ENCODE measurements around the gene TANC1. TPM values are rescaled to one million over a fixed set of nuclear protein-coding genes. Genes with fewer than 3 reads are reported as not detected.

TANC1 gene
- total and polyA plus RNA-seq, 7 donors, result 3.6 to 74.5 (median 47.0) TPM

DNA sequence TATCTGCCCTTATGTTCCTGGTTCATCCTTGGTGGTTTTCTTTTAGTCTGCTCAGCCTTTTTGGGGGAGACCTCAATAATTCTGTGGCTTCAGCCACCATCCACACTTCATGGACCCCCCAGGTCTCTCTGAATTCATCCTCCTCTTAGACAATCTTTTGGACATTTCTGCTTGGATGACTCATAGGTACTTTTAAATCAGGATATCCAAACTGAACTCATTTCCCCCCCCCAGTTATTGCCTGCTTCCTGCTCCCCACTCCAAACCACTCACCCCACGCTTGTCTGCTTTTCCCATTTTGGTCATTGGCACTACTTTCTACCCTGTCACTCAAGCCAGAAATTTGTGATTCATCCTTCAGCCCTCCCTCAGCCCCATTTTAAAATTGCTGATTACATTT, 78.5 kb downstream of the TANC1 start:
- intact Hi-C loops (cut with DNase I), result no loop called here
- no peak overlapping the region for H3K4me3 ChIP-seq
- no peak for TF ChIP-seq EP300 (IDR thresholded peaks at IDR 0.05)
- TF ChIP-seq POLR2A (IDR thresholded peaks at IDR 0.05), result no peak
- TF ChIP-seq POLR2AphosphoS5 (IDR thresholded peaks at IDR 0.05), result no peak
- TF ChIP-seq, protein P1, sequence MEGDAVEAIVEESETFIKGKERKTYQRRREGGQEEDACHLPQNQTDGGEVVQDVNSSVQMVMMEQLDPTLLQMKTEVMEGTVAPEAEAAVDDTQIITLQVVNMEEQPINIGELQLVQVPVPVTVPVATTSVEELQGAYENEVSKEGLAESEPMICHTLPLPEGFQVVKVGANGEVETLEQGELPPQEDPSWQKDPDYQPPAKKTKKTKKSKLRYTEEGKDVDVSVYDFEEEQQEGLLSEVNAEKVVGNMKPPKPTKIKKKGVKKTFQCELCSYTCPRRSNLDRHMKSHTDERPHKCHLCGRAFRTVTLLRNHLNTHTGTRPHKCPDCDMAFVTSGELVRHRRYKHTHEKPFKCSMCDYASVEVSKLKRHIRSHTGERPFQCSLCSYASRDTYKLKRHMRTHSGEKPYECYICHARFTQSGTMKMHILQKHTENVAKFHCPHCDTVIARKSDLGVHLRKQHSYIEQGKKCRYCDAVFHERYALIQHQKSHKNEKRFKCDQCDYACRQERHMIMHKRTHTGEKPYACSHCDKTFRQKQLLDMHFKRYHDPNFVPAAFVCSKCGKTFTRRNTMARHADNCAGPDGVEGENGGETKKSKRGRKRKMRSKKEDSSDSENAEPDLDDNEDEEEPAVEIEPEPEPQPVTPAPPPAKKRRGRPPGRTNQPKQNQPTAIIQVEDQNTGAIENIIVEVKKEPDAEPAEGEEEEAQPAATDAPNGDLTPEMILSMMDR (IDR thresholded peaks at IDR 0.05), result no peak
- peaks cover 0 to 70% (median 42%) of the 10 kb centered on the region in 4 donors for H3K4me1 ChIP-seq
- no peaks in the 10 kb centered on the region for H3K36me3 ChIP-seq
- no peaks in the 10 kb centered on the region for H3K9me3 ChIP-seq
- no peak overlapping the region for H3K27ac ChIP-seq
- DNase-seq, result no peak
- WGBS, 2 donors, result 64 to 69% methylated on average over 1 of the region's 1 CpG
- no peaks in the 10 kb centered on the region for H3K27me3 ChIP-seq

- no peaks in the 10 kb centered on the region for H3K27me3 ChIP-seq
- H3K27ac ChIP-seq, result no peak overlapping the region
- H3K4me1 ChIP-seq, result peaks cover 0 to 77% (median 46%) of the 10 kb centered on the region in 4 donors
- 70 to 96% methylated on average over 1 of the region's 1 CpG for WGBS, 2 donors
- no peak for DNase-seq
- intact Hi-C loops (cut with DNase I), result loop anchor here (5.0 kb wide), 1 partner anchor 38 kb away; no protein-coding TSS in a partner anchor
- H3K36me3 ChIP-seq, result no peaks in the 10 kb centered on the region
- TF ChIP-seq, protein P1 (IDR thresholded peaks at IDR 0.05), result no peak
- no peak for TF ChIP-seq EP300 (IDR thresholded peaks at IDR 0.05)
- no peak for TF ChIP-seq POLR2AphosphoS5 (IDR thresholded peaks at IDR 0.05)
- no peak for TF ChIP-seq POLR2A (IDR thresholded peaks at IDR 0.05)
- H3K9me3 ChIP-seq, result no peaks in the 10 kb centered on the region
- H3K4me3 ChIP-seq, result no peak overlapping the region
Measured at GRCh38 chr2:159050426-159050825, 82.0 kb downstream of the TANC1 start.

GRCh38 chr2:159051133-159051532, 82.7 kb downstream of the TANC1 start:
- H3K36me3 ChIP-seq, result no peaks in the 10 kb centered on the region
- H3K9me3 ChIP-seq, result no peaks in the 10 kb centered on the region
- WGBS, 2 donors, result 96 to 97% methylated on average over 3 of the region's 3 CpGs
- peaks cover 0 to 71% (median 44%) of the 10 kb centered on the region in 4 donors for H3K4me1 ChIP-seq
- no peak for TF ChIP-seq POLR2AphosphoS5 (IDR thresholded peaks at IDR 0.05)
- DNase-seq, result no peak
- no peak overlapping the region for H3K4me3 ChIP-seq
- no peaks in the 10 kb centered on the region for H3K27me3 ChIP-seq
- intact Hi-C loops (cut with DNase I), result loop anchor here (5.0 kb wide), 1 partner anchor 39 kb away; no protein-coding TSS in a partner anchor
- H3K27ac ChIP-seq, result peak overlapping the region in 2 of 4 donors; percentile 60 to 67

DNA sequence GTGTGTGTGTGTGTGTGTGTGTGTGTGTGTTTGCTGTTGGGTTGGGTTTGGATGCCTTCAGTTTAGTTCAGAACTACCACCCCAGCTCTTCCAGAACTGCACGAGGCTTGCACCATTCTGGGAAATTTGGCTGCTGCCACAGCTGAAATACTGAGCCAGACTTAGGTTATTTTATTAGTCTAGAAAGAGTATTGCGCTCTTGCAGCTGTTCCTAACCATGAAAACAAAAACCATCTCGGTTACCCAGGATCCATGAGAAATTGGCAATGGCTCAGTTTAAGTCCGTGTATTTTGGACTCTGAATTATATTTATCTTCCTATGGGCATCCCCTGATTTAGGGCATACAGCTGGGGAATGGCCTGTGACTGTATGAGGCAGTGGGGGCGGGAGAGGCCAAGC, 83.2 kb downstream of the TANC1 start:
- Histone ChIP-seq H3K27me3 (no peaks in the 10 kb centered on the region), H3K9me3 (no peaks in the 10 kb centered on the region), H3K36me3 (no peaks in the 10 kb centered on the region), H3K27ac (peak overlapping the region in 3 of 4 donors; percentile 23 to 67 (median 60)), H3K4me1 (peaks cover 0 to 70% (median 43%) of the 10 kb centered on the region in 4 donors), H3K4me3 (no peak overlapping the region)
- DNase-seq, result no peak
- TF ChIP-seq POLR2A (IDR thresholded peaks at IDR 0.05) (no peak), EP300 (IDR thresholded peaks at IDR 0.05) (no peak), POLR2AphosphoS5 (IDR thresholded peaks at IDR 0.05) (no peak)
- TF ChIP-seq, protein P1 (IDR thresholded peaks at IDR 0.05), result no peak
- WGBS, 2 donors, result 56 to 71% methylated on average over 5 of the region's 5 CpGs
- intact Hi-C loops (cut with DNase I), result loop anchor here (5.0 kb wide), 1 partner anchor 39 kb away; no protein-coding TSS in a partner anchor

DNA sequence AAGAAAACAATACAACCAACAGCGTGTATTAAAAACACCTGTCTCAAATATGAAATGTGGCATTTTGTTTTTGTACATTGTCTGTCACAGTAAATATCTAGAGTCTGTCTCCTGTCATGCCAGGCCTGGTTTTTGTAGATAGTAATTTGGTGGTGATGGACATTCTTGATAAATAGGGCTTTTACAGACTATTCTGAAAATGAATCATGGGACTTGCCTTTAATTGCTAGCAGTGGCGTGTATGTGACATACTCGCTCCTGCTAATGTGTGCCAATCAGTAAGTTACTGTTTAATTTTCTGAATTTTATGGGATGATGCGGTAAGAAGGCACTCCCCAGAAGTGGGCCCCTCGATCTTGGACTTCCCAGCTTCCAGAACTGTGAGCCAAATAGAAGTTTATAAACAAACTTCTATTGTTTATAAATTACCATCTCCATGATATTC, 83.7 kb downstream of the TANC1 start:
- Histone ChIP-seq H3K36me3 (no peaks in the 10 kb centered on the region), H3K9me3 (no peaks in the 10 kb centered on the region), H3K4me3 (no peak overlapping the region), H3K27me3 (no peaks in the 10 kb centered on the region), H3K4me1 (peaks cover 0 to 65% (median 38%) of the 10 kb centered on the region in 4 donors), H3K27ac (peak overlapping the region in 3 of 4 donors; percentile 23 to 67 (median 60))
- no peak for DNase-seq
- 23 to 53% methylated on average over 5 of the region's 5 CpGs for WGBS, 2 donors
- TF ChIP-seq, protein P1 (IDR thresholded peaks at IDR 0.05), result no peak
- TF ChIP-seq EP300 (IDR thresholded peaks at IDR 0.05) (peak in 1 of 4 donors; percentile 13), POLR2A (IDR thresholded peaks at IDR 0.05) (no peak), POLR2AphosphoS5 (IDR thresholded peaks at IDR 0.05) (no peak)
- intact Hi-C loops (cut with DNase I), result loop anchor here (5.0 kb wide), 1 partner anchor 40 kb away; no protein-coding TSS in a partner anchor

Measured in sigmoid colon (tissue), 7 donors.